ENCODE results near the gene MCL1.

MCL1 gene

GRCh38 chr1:150536836-150537731, 42.3 kb downstream of the MCL1 start:
- no peak overlapping the region for H3K27ac ChIP-seq (replicated peaks; ENCODE audit: low read length)
- H3K4me3 ChIP-seq (ENCODE audit: low read length in 2 of 2) = no peak overlapping the region
- peak overlapping the region; percentile 94 for H3K18ac ChIP-seq (ENCODE audit: low read length)

GRCh38 chr1:150535511-150536287, 43.7 kb downstream of the MCL1 start:
- H3K14ac ChIP-seq (ENCODE audit: low read length) = no peak overlapping the region
- no peak overlapping the region for H2BK12ac ChIP-seq (ENCODE audit: low read length)
- no peak overlapping the region for H3K23ac ChIP-seq (ENCODE audit: low read depth, low read length, poor library complexity)
- no peak overlapping the region for H2AK5ac ChIP-seq (ENCODE audit: low read depth, low read length)
- no peak overlapping the region for H4K8ac ChIP-seq (ENCODE audit: low read depth, low read length)
- WGBS, 2 donors (ENCODE audit: extremely low coverage in 2 of 2, insufficient read length in 2 of 2, insufficient replicate concordance in 1 of 2) = no CpG with 5 or more reads among the region's 14 CpGs
- no peak overlapping the region for H3K4me2 ChIP-seq (ENCODE audit: insufficient read depth, low read length, poor library complexity, severe bottlenecking)
- no peak overlapping the region for H2AFZ ChIP-seq (ENCODE audit: low read length)
- H2BK120ac ChIP-seq (ENCODE audit: low read depth, low read length) = no peak overlapping the region
- H3K79me1 ChIP-seq (ENCODE audit: low read depth, low read length) = no peaks in the 10 kb centered on the region
- H4K91ac ChIP-seq (ENCODE audit: low read depth, low read length, poor library complexity) = no peak overlapping the region
- H3K36me3 ChIP-seq (replicated peaks in 1 of 2; ENCODE audit: control insufficient read depth in 2 of 2, insufficient read depth in 2 of 2, low read length in 2 of 2) = no peaks in the 10 kb centered on the region
- no peak overlapping the region for H2BK15ac ChIP-seq (ENCODE audit: low read length)
- peak overlapping the region; percentile 9 for H3K27ac ChIP-seq (replicated peaks; ENCODE audit: low read length)
- no peaks in the 10 kb centered on the region for H3K27me3 ChIP-seq (ENCODE audit: control insufficient read depth in 3 of 3, insufficient read depth in 3 of 3, low read depth in 1 of 3, low read length in 3 of 3)
- H2BK5ac ChIP-seq (ENCODE audit: low read length) = peak overlapping the region; percentile 27
- no peaks in the 10 kb centered on the region for H3K9me3 ChIP-seq (replicated peaks in 1 of 2; ENCODE audit: control insufficient read depth in 2 of 2, insufficient read depth in 1 of 2, low read depth in 1 of 2, low read length in 2 of 2)
- no peak overlapping the region for H3K4ac ChIP-seq (ENCODE audit: low read length)
- H3K18ac ChIP-seq (ENCODE audit: low read length) = no peak overlapping the region
- no peak for DNase-seq (ENCODE audit: low spot score)
- H3K4me1 ChIP-seq (ENCODE audit: control insufficient read depth in 2 of 2, insufficient read depth in 1 of 2, low read depth in 1 of 2, low read length in 2 of 2) = peaks cover 3 to 10% of the 10 kb centered on the region in 2 donors
- H3K9ac ChIP-seq (ENCODE audit: low read depth, low read length, poor library complexity) = peak overlapping the region; percentile 34
- no peak overlapping the region for H3K4me3 ChIP-seq (ENCODE audit: low read length in 2 of 2)

More at GRCh38 chr1:150536836-150537731, 42.3 kb downstream of the MCL1 start:
- H3K4ac ChIP-seq (ENCODE audit: low read length) = no peak overlapping the region
- H3K9me3 ChIP-seq (replicated peaks in 1 of 2; ENCODE audit: control insufficient read depth in 2 of 2, insufficient read depth in 1 of 2, low read depth in 1 of 2, low read length in 2 of 2) = no peaks in the 10 kb centered on the region
- no peaks in the 10 kb centered on the region for H3K36me3 ChIP-seq (replicated peaks in 1 of 2; ENCODE audit: control insufficient read depth in 2 of 2, insufficient read depth in 2 of 2, low read length in 2 of 2)
- H2BK120ac ChIP-seq (ENCODE audit: low read depth, low read length) = no peak overlapping the region
- H3K4me2 ChIP-seq (ENCODE audit: insufficient read depth, low read length, poor library complexity, severe bottlenecking) = no peak overlapping the region
- H2BK12ac ChIP-seq (ENCODE audit: low read length) = peak overlapping the region; percentile 84
- H2AK5ac ChIP-seq (ENCODE audit: low read depth, low read length) = peak overlapping the region; percentile 84
- H3K79me1 ChIP-seq (ENCODE audit: low read depth, low read length) = no peaks in the 10 kb centered on the region
- H4K91ac ChIP-seq (ENCODE audit: low read depth, low read length, poor library complexity) = peak overlapping the region; percentile 19
- H4K8ac ChIP-seq (ENCODE audit: low read depth, low read length) = peak overlapping the region; percentile 43
- H3K9ac ChIP-seq (ENCODE audit: low read depth, low read length, poor library complexity) = no peak overlapping the region
- WGBS, 2 donors (ENCODE audit: extremely low coverage in 2 of 2, insufficient read length in 2 of 2, insufficient replicate concordance in 1 of 2) = no CpG with 5 or more reads among the region's 12 CpGs
- peaks cover 3 to 10% of the 10 kb centered on the region in 2 donors for H3K4me1 ChIP-seq (ENCODE audit: control insufficient read depth in 2 of 2, insufficient read depth in 1 of 2, low read depth in 1 of 2, low read length in 2 of 2)
- no peak for DNase-seq (ENCODE audit: low spot score)
- peak overlapping the region; percentile 78 for H2BK15ac ChIP-seq (ENCODE audit: low read length)
- H3K27me3 ChIP-seq (ENCODE audit: control insufficient read depth in 3 of 3, insufficient read depth in 3 of 3, low read depth in 1 of 3, low read length in 3 of 3) = no peaks in the 10 kb centered on the region
- H2AFZ ChIP-seq (ENCODE audit: low read length) = peak overlapping the region; percentile 72
- no peak overlapping the region for H3K23ac ChIP-seq (ENCODE audit: low read depth, low read length, poor library complexity)
- no peak overlapping the region for H3K14ac ChIP-seq (ENCODE audit: low read length)
- peak overlapping the region; percentile 26 for H2BK5ac ChIP-seq (ENCODE audit: low read length)

GRCh38 chr1:150534002-150534401, 45.4 kb downstream of the MCL1 start:
- no peaks in the 10 kb centered on the region for H3K9me3 ChIP-seq (replicated peaks in 1 of 2; ENCODE audit: control insufficient read depth in 2 of 2, insufficient read depth in 1 of 2, low read depth in 1 of 2, low read length in 2 of 2)
- no peak overlapping the region for H3K23ac ChIP-seq (ENCODE audit: low read depth, low read length, poor library complexity)
- H3K27me3 ChIP-seq (ENCODE audit: control insufficient read depth in 3 of 3, insufficient read depth in 3 of 3, low read depth in 1 of 3, low read length in 3 of 3) = no peaks in the 10 kb centered on the region
- H4K8ac ChIP-seq (ENCODE audit: low read depth, low read length) = no peak overlapping the region
- no peak overlapping the region for H3K4me2 ChIP-seq (ENCODE audit: insufficient read depth, low read length, poor library complexity, severe bottlenecking)
- no peak overlapping the region for H4K91ac ChIP-seq (ENCODE audit: low read depth, low read length, poor library complexity)
- no peaks in the 10 kb centered on the region for H3K79me1 ChIP-seq (ENCODE audit: low read depth, low read length)
- no peak overlapping the region for H3K4ac ChIP-seq (ENCODE audit: low read length)
- H3K4me1 ChIP-seq (ENCODE audit: control insufficient read depth in 2 of 2, insufficient read depth in 1 of 2, low read depth in 1 of 2, low read length in 2 of 2) = peaks cover 3 to 10% of the 10 kb centered on the region in 2 donors
- no CpG with 5 or more reads among the region's 6 CpGs for WGBS, 2 donors (ENCODE audit: extremely low coverage in 2 of 2, insufficient read length in 2 of 2, insufficient replicate concordance in 1 of 2)
- DNase-seq (ENCODE audit: low spot score) = no peak
- no peak overlapping the region for H2BK15ac ChIP-seq (ENCODE audit: low read length)
- H2BK12ac ChIP-seq (ENCODE audit: low read length) = no peak overlapping the region
- H3K14ac ChIP-seq (ENCODE audit: low read length) = no peak overlapping the region
- H3K4me3 ChIP-seq (ENCODE audit: low read length in 2 of 2) = peak overlapping the region in 1 of 2 donors; percentile 27
- peak overlapping the region; percentile 7 for H3K9ac ChIP-seq (ENCODE audit: low read depth, low read length, poor library complexity)
- H2AK5ac ChIP-seq (ENCODE audit: low read depth, low read length) = no peak overlapping the region
- no peak overlapping the region for H2AFZ ChIP-seq (ENCODE audit: low read length)
- peak overlapping the region; percentile 52 for H3K18ac ChIP-seq (ENCODE audit: low read length)
- no peak overlapping the region for H2BK120ac ChIP-seq (ENCODE audit: low read depth, low read length)
- no peaks in the 10 kb centered on the region for H3K36me3 ChIP-seq (replicated peaks in 1 of 2; ENCODE audit: control insufficient read depth in 2 of 2, insufficient read depth in 2 of 2, low read length in 2 of 2)
- H2BK5ac ChIP-seq (ENCODE audit: low read length) = no peak overlapping the region
- no peak overlapping the region for H3K27ac ChIP-seq (replicated peaks; ENCODE audit: low read length)

GRCh38 chr1:150532860-150533259, 46.5 kb downstream of the MCL1 start:
- Histone ChIP-seq H3K9me3 (replicated peaks in 1 of 2; ENCODE audit: control insufficient read depth in 2 of 2, insufficient read depth in 1 of 2, low read depth in 1 of 2, low read length in 2 of 2) (no peaks in the 10 kb centered on the region), H2AK5ac (ENCODE audit: low read depth, low read length) (no peak overlapping the region), H3K27me3 (ENCODE audit: control insufficient read depth in 3 of 3, insufficient read depth in 3 of 3, low read depth in 1 of 3, low read length in 3 of 3) (no peaks in the 10 kb centered on the region), H4K8ac (ENCODE audit: low read depth, low read length) (no peak overlapping the region), H3K14ac (ENCODE audit: low read length) (no peak overlapping the region), H3K79me1 (ENCODE audit: low read depth, low read length) (no peaks in the 10 kb centered on the region), H3K23ac (ENCODE audit: low read depth, low read length, poor library complexity) (no peak overlapping the region), H3K9ac (ENCODE audit: low read depth, low read length, poor library complexity) (no peak overlapping the region), H3K4ac (ENCODE audit: low read length) (no peak overlapping the region), H3K4me3 (ENCODE audit: low read length in 2 of 2) (no peak overlapping the region), H2BK5ac (ENCODE audit: low read length) (no peak overlapping the region), H2BK15ac (ENCODE audit: low read length) (no peak overlapping the region), H2BK12ac (ENCODE audit: low read length) (no peak overlapping the region), H3K4me2 (ENCODE audit: insufficient read depth, low read length, poor library complexity, severe bottlenecking) (no peak overlapping the region), H2BK120ac (ENCODE audit: low read depth, low read length) (no peak overlapping the region), H2AFZ (ENCODE audit: low read length) (peak overlapping the region; percentile 86), H3K18ac (ENCODE audit: low read length) (no peak overlapping the region), H3K27ac (replicated peaks; ENCODE audit: low read length) (no peak overlapping the region), H4K91ac (ENCODE audit: low read depth, low read length, poor library complexity) (no peak overlapping the region), H3K4me1 (ENCODE audit: control insufficient read depth in 2 of 2, insufficient read depth in 1 of 2, low read depth in 1 of 2, low read length in 2 of 2) (peaks cover 2 to 10% of the 10 kb centered on the region in 2 donors), H3K36me3 (replicated peaks in 1 of 2; ENCODE audit: control insufficient read depth in 2 of 2, insufficient read depth in 2 of 2, low read length in 2 of 2) (no peaks in the 10 kb centered on the region)
- WGBS, 2 donors (ENCODE audit: extremely low coverage in 2 of 2, insufficient read length in 2 of 2, insufficient replicate concordance in 1 of 2) = no CpG with 5 or more reads among the region's 5 CpGs
- no peak for DNase-seq (ENCODE audit: low spot score)

All from neuronal stem cell (in vitro differentiated cells).